NCI-H1092 treated with DMSO at 0.1 percent for 48 hours (cell line): ENCODE results near the gene NUDT8.
"Not testable (repeated sequence)": the region's sequence is repeated elsewhere in the genome, so short reads cannot be mapped to it uniquely, and the experiment has no call there.

ENCODE experiments used
- DNase-seq: peaks from one replicate; lab custom pipeline; 2025; lab: John Stamatoyannopoulos, UW

The NUDT8 gene

GRCh38 chr11:67613313-67613959 lies 16.3 kb downstream of the NUDT8 start:
- DNase-seq = no peak

DNA sequence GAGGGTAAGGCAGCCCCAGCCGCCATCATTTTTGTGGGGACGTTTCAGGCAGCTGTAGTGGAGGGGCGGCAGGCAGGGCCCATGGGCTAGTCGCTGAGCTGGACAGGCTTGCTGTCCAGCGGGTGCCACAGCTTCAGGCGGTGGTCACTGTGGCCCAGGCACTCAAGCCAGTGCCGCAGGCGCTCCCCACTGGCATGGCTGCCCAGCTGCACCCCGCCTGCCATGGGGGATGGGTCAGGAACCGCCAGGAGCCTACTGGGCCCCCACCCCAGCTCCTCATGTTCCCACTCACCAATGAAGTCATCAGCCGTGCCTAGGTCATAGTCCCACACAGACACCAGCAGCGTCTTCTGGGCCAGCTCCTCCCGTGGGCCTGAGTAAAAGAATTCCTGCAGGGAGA lies 17.0 kb downstream of the NUDT8 start:
- DNase-seq = no peak

DNA sequence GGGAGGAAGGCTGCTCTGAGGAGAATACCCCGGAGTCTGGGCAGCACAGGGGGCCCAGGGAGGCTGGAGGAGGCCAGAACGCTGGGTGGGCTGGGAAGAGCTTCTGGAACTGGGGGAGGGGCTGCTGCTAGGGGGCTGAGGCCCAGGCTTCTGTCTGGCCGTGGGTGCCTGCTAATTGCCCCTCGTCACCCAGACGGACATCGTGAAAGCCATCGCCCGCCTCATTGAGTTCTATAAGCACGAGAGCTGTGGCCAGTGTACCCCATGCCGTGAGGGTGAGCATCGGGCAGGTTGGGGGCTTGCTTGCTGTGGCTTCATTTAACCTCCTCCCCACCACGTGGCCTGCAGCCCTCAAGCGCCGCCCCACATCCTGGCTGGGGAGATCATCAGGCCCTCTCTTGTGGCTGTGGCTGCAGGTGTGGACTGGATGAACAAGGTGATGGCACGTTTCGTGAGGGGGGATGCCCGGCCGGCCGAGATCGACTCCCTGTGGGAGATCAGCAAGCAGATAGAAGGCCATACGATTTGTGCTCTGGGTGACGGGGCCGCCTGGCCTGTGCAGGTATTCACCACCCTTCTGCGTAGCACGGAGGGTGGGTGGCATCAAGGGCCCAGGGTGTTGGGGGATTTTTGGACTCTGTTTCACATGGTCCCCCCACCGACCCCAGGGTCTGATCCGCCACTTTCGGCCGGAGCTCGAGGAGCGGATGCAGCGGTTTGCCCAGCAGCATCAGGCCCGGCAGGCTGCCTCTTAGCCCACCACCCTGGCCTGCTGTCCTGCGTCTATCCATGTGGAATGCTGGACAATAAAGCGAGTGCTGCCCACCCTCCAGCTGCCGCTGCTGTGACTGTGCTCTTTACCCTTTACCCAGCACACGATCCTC lies 17.8 kb downstream of the NUDT8 start:
- no peak for DNase-seq

- DNase-seq = no peak
Observed at GRCh38 chr11:67611165-67611564, 18.6 kb downstream of the NUDT8 start.

GRCh38 chr11:67610302-67610868 lies 19.4 kb downstream of the NUDT8 start:
- DNase-seq = no peak

DNA sequence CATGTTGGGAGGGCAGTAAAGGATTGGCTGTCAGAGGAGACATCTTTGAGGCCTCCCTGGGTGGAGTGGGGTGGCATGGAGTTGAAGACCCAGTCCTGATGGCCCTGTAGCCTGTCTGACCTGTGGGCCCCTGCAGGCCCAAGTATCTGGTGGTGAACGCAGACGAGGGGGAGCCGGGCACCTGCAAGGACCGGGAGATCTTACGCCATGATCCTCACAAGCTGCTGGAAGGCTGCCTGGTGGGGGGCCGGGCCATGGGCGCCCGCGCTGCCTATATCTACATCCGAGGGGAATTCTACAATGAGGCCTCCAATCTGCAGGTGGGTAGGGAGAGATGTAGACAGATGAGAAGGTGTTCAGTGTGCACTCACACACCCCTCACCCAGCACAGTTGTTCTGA lies 20.4 kb downstream of the NUDT8 start:
- no peak for DNase-seq

- DNase-seq = no peak
Observed at GRCh38 chr11:67608486-67608885, 21.3 kb downstream of the NUDT8 start.

DNA sequence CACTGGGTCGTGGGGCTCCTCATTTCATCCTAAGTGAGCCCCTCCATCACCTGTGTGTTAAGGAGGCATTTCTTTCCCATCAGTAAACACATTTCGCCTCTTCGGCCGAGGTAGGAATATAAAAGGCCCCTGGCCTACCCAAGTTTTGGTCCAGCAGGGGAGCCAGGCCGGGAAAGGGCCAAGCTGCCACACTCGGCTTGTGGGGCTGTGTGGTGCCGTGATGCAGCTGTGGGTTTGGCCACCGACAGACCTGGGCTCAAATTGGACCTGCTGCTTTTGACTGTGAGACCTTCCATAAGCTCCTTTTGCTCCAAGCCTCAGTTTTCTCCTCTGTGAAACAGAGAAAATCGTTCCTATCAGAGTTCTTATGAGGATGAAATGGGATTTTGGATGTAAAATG lies 22.2 kb downstream of the NUDT8 start:
- no peak for DNase-seq

GRCh38 chr11:67606492-67607295 lies 23.0 kb downstream of the NUDT8 start, which contains the start of gene NDUFV1:
Gene NDUFV1, plus strand, starts transcription at chr11:67606936. Its CDS starts 69 bp downstream, at chr11:67607005.
- DNase-seq = peak; percentile 97

GRCh38 chr11:67606093-67606491 lies 23.6 kb downstream of the NUDT8 start:
- no peak for DNase-seq

DNA sequence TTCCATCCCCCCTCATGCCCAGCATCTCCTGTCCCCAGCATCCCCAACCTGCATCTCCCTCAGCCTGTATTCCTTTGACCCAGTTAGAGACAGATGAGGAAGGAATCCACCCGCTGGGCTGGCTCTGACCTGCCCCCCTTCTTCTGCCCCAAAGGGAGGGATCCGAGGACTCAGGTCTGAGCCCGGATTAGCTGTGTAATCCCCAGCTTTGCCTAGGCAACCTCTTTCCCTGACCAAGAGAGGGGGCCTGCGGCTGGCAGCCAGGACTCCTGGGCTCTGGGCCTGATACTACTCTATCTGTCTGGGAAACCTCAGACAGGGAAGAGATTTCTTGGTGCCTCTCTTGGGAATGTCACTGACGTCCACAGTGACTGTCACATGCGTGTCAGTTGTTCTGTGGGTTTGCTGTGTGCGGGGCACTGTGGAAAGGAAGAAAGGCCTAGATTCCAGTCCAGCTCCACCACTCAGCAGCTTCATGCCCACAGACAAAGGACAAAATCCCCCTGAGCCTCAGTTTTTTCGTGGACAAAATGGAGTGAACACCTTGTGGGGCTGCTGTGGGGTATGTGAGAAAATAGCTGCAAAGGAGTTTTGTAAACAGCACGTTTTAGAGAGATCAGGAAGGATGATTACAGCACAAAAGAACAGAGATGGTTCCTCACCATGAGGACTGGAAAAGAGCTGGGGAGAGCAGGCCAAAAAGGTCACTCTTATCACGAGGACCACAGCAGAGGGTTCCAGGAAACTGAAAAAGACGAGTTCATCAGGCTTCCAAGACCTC lies 24.3 kb downstream of the NUDT8 start:
- no peak for DNase-seq

- no peak for DNase-seq
Observed at GRCh38 chr11:67604815-67605214, 24.9 kb downstream of the NUDT8 start.

DNA sequence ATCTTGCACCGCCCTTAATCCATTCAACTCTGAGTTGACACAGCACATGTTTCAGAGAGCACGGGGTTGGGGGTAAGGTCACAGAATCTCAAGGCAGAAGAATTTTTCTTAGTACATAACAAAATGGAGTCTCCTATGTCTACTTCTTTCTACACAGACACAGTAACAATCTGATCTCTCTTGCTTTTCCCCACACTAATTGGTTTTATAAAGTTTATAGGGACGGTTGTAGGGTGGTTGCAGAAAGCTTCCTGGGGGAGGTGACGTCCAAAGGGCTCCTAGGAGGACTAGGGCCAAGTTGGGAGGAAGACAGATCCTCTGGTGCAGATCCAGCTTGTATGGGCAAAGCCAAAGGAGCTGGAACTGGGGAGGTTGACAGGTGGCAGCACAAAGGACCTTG lies 25.6 kb downstream of the NUDT8 start:
- not testable (repeated sequence) for DNase-seq

GRCh38 chr11:67601098-67601497 lies 28.6 kb downstream of the NUDT8 start:
- DNase-seq = no peak

DNA sequence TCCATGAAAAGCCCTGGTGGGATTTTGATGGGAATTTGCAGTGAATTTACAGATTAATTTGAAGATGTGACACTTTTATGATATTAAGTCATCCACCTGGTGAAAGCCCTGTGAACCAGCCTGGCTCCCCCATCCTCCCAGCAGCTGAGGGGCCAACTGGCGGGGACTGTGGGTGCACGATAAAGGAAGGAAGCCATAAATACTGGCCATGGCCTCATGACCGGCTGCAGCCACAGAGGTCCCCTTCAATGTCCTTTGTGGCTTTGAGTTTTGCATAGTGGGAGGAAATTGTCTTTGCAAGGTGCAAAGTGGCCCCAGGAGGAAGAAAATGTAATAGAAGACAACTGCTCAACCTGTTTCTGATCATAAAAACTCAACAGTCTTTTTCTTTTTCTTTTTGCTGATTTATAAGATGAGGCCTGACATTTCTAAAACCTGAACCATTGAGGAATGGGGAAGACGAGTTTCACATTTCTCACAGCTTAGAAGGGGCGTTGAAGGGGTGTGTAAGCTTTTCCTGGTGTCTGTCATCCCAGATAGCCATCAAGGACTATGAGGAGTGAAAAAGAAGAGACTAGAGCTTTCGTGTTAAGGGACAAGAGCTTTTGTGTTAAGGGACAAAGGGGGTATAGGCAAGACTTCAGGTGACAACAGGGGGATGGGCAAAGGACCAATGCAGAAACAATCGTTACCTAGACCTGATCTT lies 29.3 kb downstream of the NUDT8 start:
- DNase-seq = no peak

DNA sequence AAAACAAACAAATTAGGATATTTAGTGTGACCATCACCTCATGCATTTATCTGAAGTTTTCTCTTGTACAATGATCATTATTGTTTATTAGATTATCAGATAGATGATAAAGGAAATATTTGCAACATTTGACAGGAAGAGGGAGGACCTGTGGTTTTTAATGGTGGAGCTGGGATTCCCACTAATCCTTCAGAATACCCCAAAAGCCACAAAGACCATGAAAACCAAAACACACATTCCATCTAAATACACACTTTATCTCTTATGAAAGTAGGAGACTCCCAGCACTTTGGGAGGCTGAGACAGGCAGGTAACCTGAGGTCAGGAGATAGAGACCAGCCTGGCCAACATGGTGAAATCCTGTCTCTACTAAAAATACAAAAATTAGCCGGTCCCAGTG lies 30.6 kb downstream of the NUDT8 start:
- no peak for DNase-seq

DNA sequence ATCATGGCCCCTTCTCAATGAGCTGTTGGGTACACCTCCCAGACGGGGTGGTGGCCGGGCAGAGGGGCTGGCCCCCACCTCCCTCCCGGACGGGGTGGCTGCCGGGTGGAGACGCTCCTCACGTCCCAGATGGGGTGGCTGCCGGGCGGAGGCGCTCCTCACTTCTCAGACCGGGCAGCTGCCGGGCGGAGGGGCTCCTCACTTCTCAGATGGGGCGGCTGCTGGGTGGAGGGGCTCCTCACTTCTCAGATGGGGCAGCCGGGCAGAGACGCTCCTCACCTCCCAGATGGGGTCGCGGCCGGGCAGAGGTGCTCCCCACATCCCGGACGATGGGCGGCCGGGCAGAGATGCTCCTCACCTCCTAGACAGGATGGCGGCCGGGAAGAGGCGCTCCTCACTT lies 31.8 kb downstream of the NUDT8 start:
- DNase-seq = not testable (repeated sequence)

GRCh38 chr11:67597458-67597857 lies 32.3 kb downstream of the NUDT8 start:
- DNase-seq = not testable (repeated sequence)

GRCh38 chr11:67596753-67597300 lies 32.9 kb downstream of the NUDT8 start:
- no peak for DNase-seq

DNA sequence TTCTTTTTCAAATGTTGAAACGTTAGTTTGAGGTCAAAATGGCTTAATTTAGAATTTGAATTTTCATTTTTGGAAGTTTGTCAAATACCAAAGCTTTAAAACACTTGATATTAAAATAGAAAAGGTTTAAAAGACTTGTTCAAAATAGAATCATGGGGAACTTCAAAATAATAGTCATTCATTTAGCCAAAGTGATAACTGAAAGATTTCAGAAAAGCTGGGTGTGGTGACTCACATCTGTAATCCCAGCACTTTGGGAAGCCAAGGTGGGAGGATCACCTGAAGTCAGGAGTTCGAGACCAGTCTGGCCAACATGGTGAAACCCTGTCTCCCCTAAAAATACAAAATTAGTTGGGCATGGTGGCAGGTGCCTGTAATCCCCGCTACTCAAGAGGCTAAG lies 35.3 kb downstream of the NUDT8 start:
- no peak for DNase-seq

GRCh38 chr11:67593565-67593905 lies 36.2 kb downstream of the NUDT8 start:
- DNase-seq = no peak
